Stimulated activated CD4-positive, alpha-beta T cell treated with anti-CD3 and anti-CD28 coated beads, Interleukin-4, amount 100 ng/mL, for 4 hours (primary cell): ENCODE measurements around the gene DPPA5.
"Not testable (repeated sequence)": the region's sequence is repeated elsewhere in the genome, so short reads cannot be mapped to it uniquely, and the experiment has no call there.

Source experiments
- DNase-seq, 2 experiments: peaks; one replicate each; pipeline ENCODE4 v3.0.0-alpha.2; 2020

Gene DPPA5

DNA sequence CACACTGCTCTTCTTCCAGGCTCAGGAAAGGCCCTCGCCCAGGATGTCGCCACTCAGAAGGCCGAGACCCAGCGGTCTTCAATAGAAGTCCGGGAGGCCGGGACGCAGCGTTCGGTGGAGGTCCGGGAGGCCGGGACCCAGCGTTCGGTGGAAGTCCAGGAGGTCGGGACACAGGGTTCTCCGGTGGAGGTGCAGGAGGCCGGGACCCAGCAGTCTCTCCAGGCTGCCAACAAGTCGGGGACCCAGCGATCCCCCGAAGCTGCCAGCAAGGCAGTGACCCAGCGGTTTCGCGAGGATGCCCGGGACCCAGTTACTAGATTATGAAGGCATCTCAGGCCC lies 9.4 kb upstream of the DPPA5 start:
- DNase-seq, result no peak

DNA sequence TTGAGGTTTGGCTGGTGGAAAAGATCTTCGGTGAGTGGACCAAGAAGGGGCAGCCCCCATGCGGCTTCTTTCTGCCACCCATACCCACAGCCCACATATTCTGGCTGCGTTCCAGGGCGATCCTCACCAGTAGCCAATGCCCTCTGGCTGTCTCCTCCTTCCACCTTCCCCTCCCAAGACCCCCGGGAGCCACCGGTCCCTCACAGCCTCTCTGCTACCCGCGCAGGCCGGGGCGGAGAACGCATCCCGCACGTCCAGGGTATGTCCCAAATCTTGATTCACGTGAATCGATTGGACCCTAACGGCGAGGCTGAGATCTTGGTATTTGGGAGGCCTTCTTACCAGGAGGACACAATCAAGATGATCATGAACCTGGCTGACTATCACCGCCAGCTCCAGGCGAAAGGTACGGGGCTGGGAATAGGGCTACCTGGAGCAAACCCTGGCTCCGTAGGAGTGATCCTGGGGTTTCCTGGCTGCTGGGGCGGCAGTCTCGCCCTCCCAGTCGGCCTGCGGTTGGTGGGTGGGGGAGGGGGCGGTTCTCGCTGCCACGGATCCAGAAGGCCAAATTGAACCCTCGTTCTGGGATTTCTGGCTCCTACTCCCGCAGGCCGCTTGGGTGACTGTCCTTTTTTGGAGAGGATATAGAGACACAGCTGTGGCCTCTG lies 8.9 kb upstream of the DPPA5 start:
- DNase-seq, result no peak

DNA sequence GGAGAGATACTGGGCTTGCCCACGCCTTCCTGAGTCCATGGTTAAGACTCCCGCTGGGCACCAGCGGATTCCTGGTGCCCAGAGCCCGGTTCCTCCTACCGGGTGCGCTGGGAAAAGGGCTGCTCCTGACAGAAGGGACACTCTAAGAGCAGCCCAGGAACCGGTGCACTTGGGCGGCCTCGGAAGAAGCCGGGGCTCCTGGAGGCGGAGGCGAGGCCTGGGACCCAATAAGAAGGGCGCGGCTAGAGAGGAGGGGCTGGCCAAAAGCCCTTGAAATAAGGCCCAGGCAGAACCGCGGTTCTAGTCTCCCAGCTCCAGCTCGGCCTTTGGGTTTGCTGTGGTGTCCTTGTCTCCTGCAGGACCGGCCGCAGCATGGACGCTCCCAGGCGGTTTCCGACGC lies 8.3 kb upstream of the DPPA5 start, which contains the start of gene KHDC3L:
KHDC3L (plus strand) TSS at position 301 of the 400 bp plus-strand sequence; CDS start at position 373, 72 bp downstream.
- DNase-seq, result no peak

DNA sequence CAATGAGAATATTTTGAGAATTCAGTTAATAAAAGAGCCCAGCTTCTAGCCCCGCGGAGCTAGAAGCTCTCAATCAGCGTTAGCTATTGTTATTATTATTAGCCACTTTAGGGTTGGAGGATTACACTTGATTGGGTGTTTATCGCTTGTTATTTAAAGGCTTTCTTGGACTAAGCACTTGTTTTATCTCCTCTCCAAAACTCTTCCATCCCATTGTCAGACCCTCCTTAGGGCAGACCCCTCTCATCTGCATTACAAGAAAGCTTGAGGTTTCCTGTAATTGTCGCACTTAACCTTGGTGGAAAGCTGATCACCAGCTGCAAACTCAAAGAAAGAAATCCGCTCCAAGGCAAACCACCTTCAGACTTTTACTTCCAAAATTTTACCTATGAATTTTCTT lies 4.8 kb downstream of the DPPA5 start:
- no peak for DNase-seq

DNA sequence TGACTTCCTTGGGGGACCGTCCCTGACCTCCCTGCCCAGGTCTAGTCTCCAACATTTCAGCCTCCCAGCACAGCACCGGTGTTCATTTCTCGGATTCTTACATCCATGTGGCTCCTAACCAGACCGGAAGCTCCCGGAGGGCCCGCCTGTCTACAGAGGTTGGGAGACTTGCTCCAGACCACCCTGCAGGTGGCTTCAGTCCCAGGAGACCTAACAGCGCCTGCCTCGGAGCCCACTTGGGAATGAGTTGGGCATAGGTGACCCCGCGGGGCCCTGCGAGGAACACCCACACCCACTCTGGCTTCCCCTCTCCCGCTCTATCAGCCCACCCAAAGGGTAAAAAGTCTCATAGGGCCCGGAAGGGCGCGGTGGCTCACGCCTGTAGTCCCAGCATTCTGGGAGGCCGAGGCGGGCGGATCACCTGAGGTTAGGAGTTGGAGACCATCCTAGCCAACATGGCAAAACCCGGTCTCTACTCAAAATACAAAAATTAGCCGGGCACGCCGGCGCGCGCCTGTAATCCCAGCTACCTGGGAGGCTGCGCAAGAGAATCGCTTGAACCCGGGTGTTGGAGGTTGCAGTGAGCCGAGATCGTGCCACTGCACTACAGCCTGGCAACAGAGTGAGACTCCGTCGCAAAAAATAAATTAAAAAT lies 5.4 kb downstream of the DPPA5 start:
- no peak for DNase-seq

DNA sequence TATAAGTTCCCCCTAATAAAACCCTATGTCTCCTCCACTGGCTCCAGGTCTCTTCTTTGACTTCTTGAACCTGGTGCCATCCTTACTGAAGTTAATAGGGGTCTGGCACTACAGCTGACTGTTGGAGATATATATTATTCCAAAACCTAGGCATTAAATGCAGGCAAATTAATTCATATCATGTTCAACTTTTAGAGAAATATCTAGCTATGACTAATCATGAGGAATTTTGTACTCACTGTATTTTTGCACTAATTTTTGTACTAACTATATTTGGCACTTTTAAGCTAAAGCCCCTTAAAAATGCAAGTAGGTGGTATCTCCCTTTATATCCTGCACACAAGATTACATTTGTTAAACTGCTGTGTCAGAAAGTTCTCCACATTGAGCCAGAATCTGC lies 10.9 kb downstream of the DPPA5 start:
- no peak for DNase-seq

DNA sequence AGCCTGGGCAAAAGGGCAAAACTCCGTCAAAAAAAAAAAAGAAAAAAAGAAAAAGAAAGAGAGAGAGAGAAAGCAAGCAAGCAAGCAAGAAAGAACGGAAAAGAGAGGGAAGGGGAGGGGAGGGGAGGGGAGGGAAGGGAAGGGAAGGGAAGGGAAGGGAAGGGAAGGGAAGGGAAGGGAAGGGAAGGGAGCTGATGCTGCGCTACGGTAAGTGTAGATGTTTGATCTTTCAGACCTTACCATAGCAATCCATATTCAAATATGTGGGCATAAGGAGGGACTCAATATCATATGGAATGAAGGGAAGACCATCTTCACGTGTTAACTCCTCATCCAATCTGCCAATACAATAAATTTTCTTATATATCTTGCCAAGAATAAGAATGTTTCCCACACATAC lies 11.9 kb downstream of the DPPA5 start:
- DNase-seq, result no peak

DNA sequence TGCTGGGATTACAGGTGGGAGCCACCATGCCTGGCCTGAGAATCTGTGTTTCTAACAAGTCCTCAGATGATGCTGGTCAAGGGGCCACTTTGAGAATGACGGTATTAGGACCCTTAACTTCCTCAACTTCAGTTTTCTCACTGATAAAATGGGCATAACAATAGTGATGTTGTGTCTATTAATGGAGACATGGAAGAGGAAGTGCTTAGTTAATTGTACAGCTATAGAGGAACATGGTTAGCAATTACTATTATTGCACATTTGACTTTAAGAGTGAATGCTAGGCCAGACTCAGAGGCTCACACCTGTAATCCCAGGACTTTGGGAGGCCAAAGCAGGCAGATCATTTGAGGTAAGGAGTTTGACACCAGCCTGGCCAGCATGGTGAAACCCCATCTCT lies 12.7 kb downstream of the DPPA5 start:
- no peak for DNase-seq

DNA sequence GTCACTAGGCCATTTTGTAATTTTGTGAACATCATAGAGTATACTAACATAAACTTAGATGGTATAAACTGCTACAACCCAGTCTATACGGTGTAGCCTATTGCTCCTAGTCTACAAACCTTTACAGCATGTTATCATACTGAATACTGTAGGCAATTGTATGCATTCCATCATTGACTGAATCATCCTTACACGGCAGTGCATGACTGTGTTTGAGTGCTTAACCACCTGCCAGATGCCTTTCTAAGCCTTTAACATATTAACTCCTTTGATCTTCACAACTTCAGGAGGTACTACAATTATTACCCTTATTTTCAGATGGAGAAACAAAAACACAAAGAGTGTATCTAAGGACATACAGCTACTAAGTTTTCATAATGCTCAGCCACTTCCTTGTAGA lies 14.0 kb downstream of the DPPA5 start:
- DNase-seq, result no peak

DNA sequence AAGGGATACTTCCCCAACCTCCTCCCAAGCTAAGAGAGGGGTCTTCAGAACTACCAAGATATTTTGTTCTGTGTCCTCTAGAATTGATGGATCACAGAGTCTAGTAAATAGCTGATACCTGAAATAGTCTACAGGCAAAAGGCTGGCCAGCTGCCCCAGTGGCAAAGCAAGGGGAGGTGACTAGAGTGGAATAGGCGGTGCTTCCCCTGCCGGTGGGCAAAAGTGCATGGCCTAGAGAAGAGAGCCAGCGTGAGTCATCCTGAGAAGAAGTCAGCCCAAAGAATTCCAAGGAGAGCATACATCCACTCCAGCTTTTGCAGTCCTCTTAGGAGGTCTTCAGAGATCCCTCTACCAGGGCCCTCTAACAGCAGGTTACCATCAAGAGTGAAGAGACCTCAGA lies 14.7 kb downstream of the DPPA5 start:
- DNase-seq, result no peak

DNA sequence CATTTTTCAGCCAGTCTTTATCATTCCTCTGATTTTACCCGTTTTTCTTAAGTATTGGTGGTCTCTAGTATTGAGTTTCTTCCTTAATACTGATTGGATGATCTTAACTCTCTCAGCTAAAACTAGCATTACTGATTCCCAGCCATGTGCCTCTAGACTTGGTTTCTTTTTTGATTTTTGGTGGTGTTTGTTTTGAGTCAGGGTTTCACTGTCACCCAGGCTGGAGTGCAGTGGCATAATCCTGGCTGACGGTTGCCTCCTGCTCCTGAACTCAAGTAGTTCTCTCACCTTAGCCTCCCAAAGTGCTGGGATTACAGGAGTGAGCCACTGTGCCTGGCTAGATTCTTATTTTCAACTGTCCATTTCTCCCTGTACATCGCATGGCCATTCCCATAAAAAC lies 24.9 kb downstream of the DPPA5 start:
- DNase-seq, result no peak

DNA sequence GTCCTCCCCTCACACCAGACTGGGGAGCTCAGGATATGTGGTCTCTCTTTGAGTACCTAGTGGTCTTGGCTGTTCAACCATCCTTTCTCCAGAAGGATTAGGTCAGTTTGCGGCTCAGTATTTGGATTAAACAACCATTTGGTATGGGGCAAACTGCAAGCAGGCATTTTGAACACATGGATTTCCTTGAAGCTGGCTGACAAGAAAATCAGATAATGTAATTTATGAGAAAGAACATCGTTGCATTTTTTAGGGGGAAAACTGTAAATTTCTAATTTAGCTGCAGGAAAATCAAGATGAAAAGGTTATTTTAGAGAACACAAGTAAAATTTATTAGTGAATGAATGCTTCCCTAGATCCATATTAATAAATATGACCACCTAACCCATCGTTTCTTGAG lies 25.3 kb downstream of the DPPA5 start:
- DNase-seq, result no peak

DNA sequence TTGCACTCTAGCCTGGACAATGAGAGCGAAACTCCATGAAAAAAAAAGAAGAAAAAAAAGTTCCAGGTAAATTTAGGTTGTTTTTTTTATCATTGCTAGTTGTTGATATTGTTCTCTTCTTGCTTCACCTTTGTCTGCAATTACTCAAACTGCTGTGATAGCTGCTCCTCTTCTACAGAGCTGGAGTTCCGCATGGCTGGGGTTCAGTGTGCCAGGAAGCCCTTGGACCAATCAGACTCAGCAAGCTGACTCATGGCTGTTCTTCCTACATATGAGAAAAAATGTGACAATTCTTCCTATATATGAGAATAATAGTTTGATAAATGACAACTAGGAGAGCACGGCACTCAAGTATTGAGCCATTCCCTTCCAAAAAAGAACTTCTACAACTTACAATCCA lies 28.4 kb downstream of the DPPA5 start:
- no peak for DNase-seq

DNA sequence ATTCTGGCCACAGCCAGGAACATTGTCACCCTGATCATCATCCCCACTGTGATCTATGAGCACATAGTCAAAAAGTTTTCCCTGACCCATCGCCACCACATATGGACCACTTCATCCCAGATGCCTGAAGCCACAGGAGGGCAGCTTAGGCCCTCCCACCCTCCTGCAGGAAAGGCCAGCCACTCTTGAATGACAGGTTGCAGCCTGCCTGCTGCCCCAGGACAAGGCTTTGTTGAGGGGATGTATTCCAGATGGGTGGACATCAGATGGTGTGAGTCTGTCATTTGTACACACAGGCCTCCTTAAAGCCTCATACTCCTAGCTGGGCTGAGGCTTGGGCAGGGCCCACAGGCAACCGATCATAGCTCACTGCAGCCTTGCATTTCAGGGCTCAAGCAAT lies 30.8 kb downstream of the DPPA5 start:
- no peak for DNase-seq

DNA sequence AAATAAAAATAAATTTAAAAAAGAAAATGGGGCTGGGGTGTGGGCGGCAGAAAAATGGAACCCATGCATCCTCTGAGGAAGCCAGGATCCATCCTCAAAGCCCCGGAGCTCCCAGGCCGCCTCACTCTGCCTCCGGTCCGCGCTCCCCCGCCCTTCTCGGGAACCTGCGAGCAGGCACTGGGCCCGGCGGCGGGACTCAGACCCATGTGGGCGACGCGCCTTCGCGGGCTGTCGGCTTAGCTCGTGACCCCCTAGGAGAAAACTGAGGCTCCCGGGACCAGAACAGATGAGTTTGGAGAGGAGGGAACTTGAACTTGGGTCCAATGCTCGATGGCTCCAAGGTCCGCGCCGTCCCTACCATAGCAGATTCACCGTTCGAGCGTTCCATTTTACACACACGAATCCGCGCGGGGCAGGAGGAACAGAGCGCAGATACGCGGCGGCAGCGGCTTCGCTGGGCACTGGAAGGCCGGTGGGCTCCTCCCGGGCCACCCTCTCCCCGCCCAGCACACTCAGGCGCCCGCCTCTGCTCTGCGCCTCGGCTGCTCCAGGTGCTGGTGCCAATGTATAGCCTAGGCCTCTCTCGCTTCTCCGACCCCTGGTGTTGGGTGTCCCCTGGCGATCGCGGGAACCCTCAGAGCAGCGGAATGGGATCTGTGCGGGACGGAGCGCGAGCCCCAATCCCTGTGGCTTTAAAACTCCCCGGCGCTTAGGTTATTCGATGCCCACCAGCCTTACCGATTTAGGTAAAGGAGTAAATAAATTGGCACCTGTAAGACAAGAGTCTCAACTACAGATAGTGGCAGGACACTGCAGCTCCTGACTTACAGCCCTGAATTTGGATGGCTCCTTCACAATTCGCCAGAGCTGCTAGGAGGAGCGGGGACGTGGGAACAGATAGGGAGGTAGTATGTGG lies 39.2 kb downstream of the DPPA5 start:
- no peak for DNase-seq

DNA sequence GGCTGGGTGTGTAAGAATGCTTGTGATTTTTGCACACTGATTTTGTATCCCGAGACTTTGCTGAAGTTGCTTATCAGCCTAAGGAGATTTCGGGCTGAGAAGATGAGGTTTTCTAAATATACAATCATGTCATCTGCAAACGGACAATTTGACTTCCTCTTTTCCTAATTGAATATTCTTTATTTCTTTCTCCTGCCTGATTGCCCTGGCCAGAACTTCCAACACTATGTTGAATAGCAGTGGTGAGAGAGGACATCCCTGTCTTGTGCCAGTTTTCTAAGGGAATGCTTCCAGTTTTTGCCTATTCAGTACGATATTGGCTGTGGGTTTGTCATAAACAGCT lies 43.6 kb downstream of the DPPA5 start:
- DNase-seq, result not testable (repeated sequence)

DNA sequence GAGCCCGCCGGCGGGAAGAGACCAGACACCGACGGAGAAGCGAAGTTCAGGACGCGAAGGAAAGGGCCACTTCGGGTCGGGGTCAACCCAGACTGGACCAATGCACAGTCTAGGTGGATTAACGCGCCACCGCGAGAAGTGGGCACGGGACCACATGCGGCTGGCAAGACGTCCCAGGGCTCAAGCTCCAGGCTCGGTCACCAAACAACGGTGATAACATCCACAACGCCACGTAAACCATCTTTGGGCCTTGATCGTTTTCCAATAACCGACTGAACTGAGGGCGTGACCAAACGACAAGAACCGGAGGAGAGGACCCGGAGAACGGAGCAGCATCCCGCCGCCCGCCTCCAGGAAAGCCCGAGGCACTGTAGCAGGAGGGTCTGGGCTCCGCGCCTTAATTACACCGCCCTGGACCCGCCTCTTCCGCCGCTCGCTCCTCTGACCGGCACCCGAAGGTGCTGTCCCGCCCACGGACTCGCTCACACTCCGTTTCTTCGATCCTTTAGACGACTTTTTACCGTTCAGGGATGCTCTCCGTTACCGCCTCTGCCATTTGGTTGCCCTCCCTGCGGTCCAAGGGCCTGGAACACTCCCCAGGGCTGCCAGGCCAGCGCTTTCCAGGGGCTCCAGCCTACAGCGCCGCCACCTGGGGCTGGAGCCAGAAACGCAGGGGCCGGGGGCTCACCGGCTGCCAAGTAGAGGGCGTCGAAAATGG lies 44.1 kb downstream of the DPPA5 start:
- DNase-seq, result peak; percentile 49 to 61

DNA sequence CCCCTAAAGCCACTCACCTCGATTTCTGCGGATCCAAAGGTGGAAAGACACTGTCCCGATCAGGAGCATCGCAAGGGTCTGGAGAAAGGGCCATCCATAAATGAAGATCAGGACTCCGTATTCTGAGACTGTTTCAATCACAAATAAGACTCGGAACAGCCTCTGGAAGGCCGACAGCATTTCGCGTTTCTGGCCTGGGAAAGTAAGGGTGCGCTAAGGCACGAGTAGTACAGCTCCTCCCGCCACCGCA lies 44.6 kb downstream of the DPPA5 start:
- no peak for DNase-seq

DNA sequence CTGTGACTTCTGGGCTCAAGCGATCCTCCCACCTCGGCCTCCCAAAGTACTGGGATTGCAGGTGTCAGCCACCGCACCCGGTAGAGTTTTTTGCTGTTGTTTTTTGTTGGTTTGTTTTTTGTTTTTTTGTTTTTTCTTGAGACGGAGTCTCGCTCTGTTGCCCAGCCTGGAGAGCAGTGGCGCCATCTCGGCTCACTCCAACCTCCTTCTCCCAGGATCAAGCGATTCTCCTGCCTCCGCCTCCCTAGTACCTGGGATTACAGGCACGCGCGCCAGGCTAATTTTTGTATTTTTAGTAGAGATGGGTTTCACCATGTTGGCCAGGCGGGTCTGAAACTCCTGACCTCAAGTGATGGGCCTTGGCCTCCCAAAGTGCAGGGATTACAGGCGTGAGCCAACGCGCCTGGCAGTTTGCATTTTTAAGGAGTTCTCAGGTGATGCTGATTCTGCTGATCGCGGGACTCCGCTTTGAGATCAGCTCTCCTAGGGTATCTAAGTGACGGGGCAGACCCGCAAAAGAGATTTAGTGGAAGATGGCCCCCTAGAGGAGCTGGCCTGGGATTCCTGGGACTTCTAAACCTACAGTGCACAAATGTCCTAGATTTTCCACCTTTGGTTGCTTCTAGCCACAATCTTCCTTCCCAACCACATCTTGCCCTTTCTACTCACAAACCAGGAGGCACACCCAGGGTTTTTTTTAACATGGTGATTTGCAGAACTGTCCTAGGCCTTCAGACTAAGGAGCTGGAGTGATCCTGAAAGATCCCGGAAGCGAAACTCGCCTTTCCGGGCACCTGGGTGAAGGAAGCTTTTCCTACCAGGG lies 45.2 kb downstream of the DPPA5 start:
- no peak for DNase-seq

DNA sequence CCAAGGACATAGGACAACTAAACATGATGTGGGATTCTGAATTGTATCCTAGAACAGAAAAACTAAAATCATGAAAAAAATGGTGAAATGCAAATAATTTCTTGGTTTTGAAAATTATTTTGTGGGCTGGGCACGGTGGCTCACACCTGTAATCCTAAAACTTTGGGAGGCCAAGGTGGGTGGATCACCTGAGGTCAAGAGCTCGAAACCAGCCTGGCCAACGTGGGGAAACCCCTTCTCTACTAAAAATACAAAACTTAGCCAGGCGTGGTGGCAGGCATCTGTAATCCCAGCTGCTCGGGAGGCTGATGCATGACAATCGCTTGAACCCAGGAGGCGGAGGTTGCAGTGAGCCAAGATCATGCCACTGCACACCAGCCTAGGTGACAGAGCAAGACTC lies 50.3 kb downstream of the DPPA5 start:
- DNase-seq, result not testable (repeated sequence)
